NB4 (cell line): ENCODE measurements around the gene SLC52A1.

Experiments used
- DNase-seq: peaks from one replicate; pipeline ENCODE4 v3.0.0; 2010; ENCODE audit warnings: low read depth
- H3K4me3 ChIP-seq: one replicate; pipeline ENCODE4 v1.5.1; 2011; ENCODE audit warnings: mild to moderate bottlenecking, low read depth, low read length, moderate library complexity
- MYC ChIP-seq: IDR thresholded peaks from 2 replicates; pipeline ENCODE4 v1.6.1; 2011; ENCODE audit warnings: low read depth, low read length
- POLR2A ChIP-seq: IDR thresholded peaks from 2 replicates; pipeline ENCODE4 v1.6.1; 2011; ENCODE audit warnings: mild to moderate bottlenecking; ENCODE audit not compliant: insufficient read length; ENCODE audit errors: extremely low read depth
- TF ChIP-seq, protein P1 (sequence below): IDR thresholded peaks from one replicate; pipeline ENCODE4 v1.5.1; 2012; ENCODE audit warnings: low read depth, low read length
- TF ChIP-seq, protein P2 (sequence below): IDR thresholded peaks from 2 replicates; pipeline ENCODE4 v1.6.1; 2011; ENCODE audit warnings: low read depth, low read length

The SLC52A1 gene

DNA sequence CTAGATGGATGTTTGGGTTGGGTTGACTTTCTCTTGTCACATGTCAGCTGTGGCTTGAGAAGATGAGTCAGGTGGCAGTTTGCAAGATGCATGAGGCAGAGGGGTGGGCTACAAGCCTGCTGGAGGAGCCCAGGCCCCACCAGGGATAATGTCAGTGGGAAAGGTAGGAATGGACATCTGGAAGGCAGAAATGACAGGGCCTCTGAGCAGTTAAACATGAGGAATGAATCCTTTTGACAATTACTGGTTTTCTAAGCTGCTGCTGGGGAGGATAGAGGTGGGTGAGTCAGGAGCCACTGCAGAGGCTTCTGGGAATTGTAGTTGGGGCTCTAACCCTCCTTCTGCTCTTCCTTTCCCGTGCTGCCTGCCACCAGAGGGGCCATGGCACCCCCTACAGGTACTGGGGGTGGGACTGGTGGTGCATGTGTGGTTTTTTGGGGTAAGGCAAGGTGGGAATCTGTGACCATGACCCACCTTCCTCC is 15.7 kb downstream of the SLC52A1 start:
- DNase-seq: peak; percentile 46
- H3K4me3 ChIP-seq: no peak overlapping the region

DNA sequence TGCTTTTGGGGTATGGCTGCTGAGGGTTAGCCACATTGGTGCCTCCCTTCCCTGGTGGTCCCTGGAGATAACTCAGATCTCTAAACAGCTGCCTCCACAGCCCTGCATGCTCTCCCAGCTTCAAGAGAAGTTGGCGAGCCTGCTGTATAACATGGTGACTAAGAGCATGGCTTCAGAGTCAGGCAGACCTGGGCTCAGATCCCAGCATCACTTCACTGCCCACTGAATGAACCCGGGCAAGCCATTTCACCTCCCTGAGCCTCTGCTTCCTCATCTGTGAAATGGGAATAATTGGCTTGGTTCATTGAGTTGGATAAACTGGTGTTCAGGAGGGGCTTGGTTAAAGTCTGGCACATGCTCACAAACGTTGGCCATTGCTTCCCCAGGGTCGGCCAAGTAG is 20.9 kb downstream of the SLC52A1 start:
- no peak overlapping the region for H3K4me3 ChIP-seq
- DNase-seq: no peak
- TF ChIP-seq, protein P1, sequence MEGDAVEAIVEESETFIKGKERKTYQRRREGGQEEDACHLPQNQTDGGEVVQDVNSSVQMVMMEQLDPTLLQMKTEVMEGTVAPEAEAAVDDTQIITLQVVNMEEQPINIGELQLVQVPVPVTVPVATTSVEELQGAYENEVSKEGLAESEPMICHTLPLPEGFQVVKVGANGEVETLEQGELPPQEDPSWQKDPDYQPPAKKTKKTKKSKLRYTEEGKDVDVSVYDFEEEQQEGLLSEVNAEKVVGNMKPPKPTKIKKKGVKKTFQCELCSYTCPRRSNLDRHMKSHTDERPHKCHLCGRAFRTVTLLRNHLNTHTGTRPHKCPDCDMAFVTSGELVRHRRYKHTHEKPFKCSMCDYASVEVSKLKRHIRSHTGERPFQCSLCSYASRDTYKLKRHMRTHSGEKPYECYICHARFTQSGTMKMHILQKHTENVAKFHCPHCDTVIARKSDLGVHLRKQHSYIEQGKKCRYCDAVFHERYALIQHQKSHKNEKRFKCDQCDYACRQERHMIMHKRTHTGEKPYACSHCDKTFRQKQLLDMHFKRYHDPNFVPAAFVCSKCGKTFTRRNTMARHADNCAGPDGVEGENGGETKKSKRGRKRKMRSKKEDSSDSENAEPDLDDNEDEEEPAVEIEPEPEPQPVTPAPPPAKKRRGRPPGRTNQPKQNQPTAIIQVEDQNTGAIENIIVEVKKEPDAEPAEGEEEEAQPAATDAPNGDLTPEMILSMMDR: no peak
- TF ChIP-seq POLR2A (no peak), MYC (no peak)
- TF ChIP-seq, protein P2, sequence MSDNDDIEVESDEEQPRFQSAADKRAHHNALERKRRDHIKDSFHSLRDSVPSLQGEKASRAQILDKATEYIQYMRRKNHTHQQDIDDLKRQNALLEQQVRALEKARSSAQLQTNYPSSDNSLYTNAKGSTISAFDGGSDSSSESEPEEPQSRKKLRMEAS: no peak

More for the DNA sequence above, 15.7 kb downstream of the SLC52A1 start:
- TF ChIP-seq, protein P2: no peak
- TF ChIP-seq POLR2A: no peak
- no peak for TF ChIP-seq MYC
- TF ChIP-seq, protein P1: peak; percentile 26

DNA sequence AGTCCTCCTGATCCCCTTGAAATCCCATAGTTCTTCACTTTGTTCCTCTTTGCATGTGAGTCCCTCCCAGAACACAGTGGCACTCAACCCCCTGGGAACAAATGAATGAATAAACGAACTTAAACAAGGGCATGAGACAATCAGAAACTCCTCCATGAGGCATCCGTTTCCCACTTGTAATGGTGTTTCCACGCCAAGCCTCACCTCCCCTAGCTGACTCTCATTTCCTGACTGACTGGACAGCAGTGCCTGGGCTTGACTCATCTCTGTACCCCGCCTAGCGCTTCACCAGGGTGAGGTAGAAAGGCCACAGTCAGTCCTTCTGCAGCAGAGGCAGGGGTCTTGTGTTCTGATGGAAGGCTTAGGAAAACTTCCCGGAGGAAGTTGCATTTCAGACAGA is 23.3 kb downstream of the SLC52A1 start:
- DNase-seq: no peak
- TF ChIP-seq, protein P2: no peak
- no peak overlapping the region for H3K4me3 ChIP-seq

GRCh38 chr17:5003214-5003867 is 31.9 kb downstream of the SLC52A1 start:
- H3K4me3 ChIP-seq: no peak overlapping the region
- TF ChIP-seq POLR2A: no peak
- TF ChIP-seq, protein P1: no peak
- TF ChIP-seq, protein P2: no peak
- no peak for TF ChIP-seq MYC
- DNase-seq: no peak

DNA sequence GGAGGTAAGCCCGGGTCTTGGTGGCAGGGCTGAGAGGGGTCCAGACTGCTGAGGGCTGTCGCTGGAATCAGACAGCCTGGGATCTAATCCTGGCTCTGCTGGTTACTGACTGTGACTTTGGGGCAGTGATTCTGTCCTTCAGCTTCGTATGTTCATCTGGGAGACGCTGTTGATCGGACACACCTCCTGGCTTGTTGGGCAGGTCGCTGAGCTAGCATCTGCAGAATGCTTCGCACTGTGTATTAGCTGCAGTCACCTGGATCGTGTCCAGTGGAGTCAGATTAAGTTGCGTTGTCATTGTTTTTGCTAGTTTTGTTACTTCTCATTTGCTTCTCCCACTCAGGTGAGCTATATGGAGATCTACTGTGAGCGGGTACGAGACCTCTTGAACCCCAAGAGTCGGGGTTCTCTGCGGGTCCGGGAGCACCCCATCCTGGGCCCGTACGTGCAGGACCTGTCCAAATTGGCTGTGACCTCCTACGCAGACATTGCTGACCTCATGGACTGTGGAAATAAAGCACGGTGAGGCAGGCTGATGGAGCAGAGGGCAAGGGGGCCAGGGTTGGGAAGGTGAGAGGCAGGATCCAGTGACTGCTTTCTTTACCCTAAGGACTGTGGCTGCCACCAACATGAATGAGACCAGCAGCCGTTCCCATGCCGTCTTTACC is 33.0 kb downstream of the SLC52A1 start:
- no peak for DNase-seq
- no peak for TF ChIP-seq MYC
- TF ChIP-seq POLR2A: no peak

GRCh38 chr17:5000237-5000639 is 35.0 kb downstream of the SLC52A1 start:
- no peak overlapping the region for H3K4me3 ChIP-seq
- DNase-seq: no peak
- no peak for TF ChIP-seq MYC
- TF ChIP-seq POLR2A: no peak
- TF ChIP-seq, protein P2: no peak
- TF ChIP-seq, protein P1: no peak

More for the DNA sequence above, 33.0 kb downstream of the SLC52A1 start:
- H3K4me3 ChIP-seq: no peak overlapping the region
